IMR-90 (cell line): ENCODE data around the gene ATP5F1B. TPM values are rescaled to one million over a fixed set of nuclear protein-coding genes. Genes with fewer than 3 reads are reported as not detected.

ENCODE experiments used
- ELK1 ChIP-seq: fragments of 150-350 bp; IDR thresholded peaks from 2 replicates; pipeline ENCODE4 v1.6.1; 2016; ENCODE audit warnings: low read depth, mild to moderate bottlenecking, low read length, moderate library complexity, borderline replicate concordance
- polyA plus RNA-seq, 3 experiments: library from polyadenylated mRNA; depleted of rRNA; stranded (reverse); fragments of >200 nt; gene quantifications; 2 replicates each; pipeline ENCODE4 v1.2.3, GENCODE V29; 2012; ENCODE audit warnings: low replicate concordance in 1 of 3
- total RNA-seq: library from RNA; depleted of rRNA; stranded (reverse); fragments of >200 nt; gene quantifications from 2 replicates; pipeline ENCODE4 v1.2.3, GENCODE V29; 2012

ATP5F1B gene
- total and polyA plus RNA-seq, 2 of the 4 experiments (the other 2 are of a cell fraction) = 812 to 915 TPM

GRCh38 chr12:56688129-56688845, 42.5 kb upstream of the ATP5F1B start, which contains the start of gene PTGES3 (continued):
- no peak for TF ChIP-seq ELK1
